ENCODE data around the gene PTPRQ.
"Not testable (repeated sequence)": the region's sequence is repeated elsewhere in the genome, so short reads cannot be mapped to it uniquely, and the experiment has no call there.

Gene PTPRQ

GRCh38 chr12:80472236-80472635 lies 28.2 kb downstream of the PTPRQ start:
- in situ Hi-C loops (cut with MboI; ENCODE audit: low sequenced_read_pairs), result no loop called here

DNA sequence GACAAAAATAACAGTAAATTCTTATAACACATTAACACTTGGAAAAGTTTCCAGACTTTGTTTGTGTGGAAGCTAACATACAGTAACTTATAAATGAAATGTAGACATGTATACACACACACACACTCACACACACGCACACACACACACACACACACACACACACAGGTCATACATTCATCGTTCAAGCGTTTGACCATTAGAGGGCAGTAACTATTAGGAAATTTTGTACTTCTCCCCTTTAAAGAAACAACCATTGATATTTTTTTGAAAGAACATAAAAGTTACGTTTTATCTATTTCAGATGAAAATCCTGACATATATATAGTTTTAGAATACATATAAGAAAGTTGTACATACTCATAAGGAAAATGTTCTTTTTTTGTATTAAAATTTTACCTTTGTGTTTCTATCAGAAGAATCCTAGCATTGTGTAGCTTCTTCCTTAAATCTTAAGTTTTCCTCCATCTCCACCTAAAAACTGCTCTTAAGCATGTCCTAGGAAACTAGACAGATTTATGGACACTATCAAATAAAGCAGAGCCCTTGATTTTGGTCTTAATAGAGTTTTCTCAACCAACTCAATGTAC lies 29.0 kb downstream of the PTPRQ start:
- in situ Hi-C loops (cut with MboI; ENCODE audit: low sequenced_read_pairs), result no loop called here

- in situ Hi-C loops (cut with MboI; ENCODE audit: low sequenced_read_pairs), result not testable (repeated sequence)
These were observed 33.6 kb downstream of the PTPRQ start for GRCh38 chr12:80477521-80478145.

GRCh38 chr12:80484746-80485145 lies 40.7 kb downstream of the PTPRQ start:
- in situ Hi-C loops (cut with MboI; ENCODE audit: low sequenced_read_pairs), result no loop called here

DNA sequence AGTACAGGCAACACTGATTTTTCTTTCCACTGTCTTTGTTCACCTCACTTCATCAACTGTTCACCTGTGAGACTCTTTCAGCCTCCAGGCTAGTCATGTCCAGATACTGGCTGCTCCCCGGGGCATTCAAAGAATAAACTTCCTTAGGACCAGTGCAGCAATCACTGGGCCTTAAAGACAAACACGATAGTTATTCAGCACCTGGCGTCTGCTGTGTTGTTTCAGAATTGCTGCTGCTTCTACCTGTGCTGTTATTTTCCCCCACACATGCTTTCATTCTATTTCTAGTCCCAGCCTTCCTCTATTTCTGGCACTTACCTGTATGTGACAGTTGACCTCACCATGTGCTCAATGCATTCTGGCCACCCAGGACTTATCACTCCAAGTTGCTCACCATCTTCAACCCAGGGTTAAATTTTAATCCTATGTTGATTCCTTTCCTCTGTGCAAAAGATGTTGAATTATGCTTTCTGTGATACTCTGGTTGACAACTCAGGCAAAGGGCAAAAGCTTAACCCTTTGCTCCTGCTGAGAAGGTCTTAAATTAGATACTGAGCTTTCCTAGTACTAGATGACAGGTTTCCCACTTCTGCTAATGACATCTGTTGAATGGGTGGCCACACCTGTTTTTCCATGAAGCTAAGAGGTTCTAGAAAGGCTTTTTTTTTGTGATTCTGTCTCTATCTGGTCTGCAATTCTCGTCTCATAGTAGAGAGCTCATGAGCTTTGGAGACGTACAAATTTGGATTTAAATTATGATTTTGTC lies 41.4 kb downstream of the PTPRQ start:
- in situ Hi-C loops (cut with MboI; ENCODE audit: low sequenced_read_pairs), result no loop called here

- in situ Hi-C loops (cut with MboI; ENCODE audit: low sequenced_read_pairs), result no loop called here
These were observed 46.3 kb downstream of the PTPRQ start for GRCh38 chr12:80490329-80490728.

DNA sequence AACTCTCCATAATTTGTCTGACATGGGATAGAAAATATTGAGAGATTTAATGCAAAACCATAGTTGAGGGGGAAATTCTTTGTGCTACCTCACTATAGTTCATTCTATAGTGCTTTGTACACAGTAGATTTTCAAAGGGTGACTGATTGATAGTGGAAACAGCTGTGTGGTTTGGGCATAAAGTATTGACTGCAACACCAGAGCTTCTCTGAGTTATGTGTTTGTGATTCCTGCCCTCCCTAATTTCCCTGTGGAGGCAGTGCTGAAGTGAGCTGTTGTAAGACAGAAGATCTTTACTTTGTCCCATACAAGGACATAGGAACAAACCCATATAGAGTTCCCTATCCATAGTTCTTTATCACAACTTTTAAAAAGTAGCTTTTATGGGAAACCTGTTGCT lies 47.1 kb downstream of the PTPRQ start:
- in situ Hi-C loops (cut with MboI; ENCODE audit: low sequenced_read_pairs), result no loop called here

DNA sequence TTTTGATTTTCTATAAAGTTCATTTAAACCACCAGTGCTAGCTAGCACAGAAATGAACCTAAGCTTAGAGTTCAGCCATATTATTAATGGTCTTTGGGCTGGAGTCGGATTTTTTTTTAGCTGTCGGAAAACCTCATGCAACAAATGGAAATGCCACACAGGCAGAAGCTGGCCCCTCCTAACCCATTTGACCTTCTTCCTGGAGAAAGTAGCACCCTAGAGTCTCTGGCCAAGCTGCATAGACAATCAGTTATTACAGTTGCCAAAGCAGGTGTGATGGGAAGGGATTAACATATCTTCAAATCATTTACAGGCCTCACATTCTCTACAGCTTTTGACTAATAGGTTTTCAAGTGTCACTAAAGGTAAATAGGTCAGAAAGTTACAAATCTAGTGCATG lies 49.4 kb downstream of the PTPRQ start:
- in situ Hi-C loops (cut with MboI; ENCODE audit: low sequenced_read_pairs), result no loop called here

- in situ Hi-C loops (cut with MboI; ENCODE audit: low sequenced_read_pairs), result no loop called here
These were observed 50.8 kb downstream of the PTPRQ start for GRCh38 chr12:80494836-80495235.

DNA sequence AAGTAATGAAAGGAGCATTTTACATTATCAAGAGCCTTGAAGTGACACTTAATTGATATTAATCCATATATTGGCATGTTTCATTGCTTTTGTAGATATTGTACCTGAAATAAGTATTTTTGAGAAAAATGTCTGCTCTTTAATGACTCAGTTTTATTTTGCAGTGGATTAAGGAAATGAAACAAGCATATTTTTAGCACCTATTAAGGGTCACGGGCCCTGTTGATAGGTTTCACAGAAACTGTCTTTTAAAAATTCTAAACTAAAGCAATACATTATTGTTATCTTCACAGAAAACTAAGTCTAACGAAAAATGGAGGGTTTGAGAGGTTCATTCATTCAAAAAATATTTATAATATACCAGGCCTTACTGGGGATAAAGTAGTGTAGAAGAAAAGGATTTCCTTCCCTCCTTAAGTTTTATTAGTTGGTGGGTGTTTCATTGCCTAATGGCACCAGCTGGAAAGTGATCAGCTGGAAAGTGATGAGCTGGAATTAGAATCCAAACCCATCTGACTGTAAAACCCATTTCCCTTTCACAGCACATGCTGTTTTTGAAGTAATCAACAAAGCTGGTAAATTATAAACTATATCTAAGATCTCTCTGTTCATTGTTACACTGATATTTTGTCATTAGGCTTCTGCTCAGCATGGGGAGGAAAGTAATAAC lies 54.2 kb downstream of the PTPRQ start:
- in situ Hi-C loops (cut with MboI; ENCODE audit: low sequenced_read_pairs), result no loop called here

DNA sequence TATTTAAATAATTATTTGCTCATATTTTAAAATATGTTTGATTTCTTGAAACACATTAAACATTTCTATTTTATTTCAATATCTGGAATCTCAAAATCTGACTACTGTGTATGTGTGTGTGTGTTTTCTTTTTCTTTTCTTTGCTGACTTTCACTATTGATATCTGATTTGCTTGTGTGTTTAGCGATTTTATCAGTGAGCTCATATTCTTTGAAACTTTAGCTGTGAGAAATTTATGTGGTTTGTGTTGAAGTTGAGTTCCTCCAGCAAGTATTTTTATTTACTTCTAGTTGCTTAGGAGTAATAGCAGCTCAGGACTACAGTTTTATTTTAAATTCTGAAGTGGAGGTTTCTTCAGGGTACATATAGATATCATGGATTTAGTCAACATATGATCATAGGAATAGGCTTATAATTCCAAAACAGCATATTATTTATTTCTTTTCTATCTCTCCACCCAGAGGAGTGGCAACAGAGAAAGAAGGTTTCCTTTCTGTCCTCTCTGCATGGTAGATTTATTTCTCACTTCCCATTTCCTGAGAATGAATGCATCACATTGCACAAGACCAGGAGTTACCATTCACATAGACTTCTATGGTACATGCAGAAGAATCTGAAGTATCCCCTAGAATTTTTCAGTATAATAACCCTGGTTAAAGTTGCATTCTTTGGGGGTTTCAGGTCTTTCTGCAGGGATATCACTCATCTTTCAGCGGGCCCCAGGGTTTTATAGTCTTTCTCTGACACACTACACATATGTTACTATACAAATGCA lies 60.5 kb downstream of the PTPRQ start:
- in situ Hi-C loops (cut with MboI; ENCODE audit: low sequenced_read_pairs), result no loop called here

DNA sequence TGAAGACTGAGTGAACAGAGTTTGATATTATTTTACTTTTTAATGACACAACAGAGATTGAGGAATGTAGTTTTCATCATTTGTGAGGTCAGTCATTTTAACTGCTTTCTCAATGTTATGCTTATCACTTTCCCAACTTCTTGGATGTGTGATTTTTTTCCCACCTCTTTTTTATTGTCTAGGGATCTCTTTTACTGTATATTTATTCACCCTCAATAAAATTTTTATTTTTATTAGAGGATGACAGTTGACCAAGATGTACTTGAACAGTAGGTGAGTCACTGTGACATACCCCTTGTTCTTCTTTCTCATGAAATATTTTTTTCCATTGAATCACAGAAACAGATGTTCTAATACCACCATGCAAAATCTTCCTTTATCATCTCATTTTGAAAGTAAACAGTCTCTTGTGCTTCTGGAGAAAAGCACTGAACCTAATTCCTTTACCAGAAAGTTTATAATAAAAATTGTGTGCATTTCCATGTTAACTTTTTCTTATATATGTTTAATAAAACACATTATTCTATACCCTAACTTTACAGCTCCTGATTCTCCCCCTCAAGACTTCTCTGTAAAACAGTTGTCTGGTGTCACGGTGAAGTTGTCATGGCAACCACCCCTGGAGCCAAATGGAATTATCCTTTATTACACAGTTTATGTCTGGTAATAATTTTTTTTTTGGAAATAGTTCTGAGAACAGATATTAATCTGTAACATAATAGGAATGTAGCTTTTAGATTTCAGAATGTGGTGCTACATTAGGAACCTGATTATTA lies 65.9 kb downstream of the PTPRQ start:
- in situ Hi-C loops (cut with MboI; ENCODE audit: low sequenced_read_pairs), result no loop called here

GRCh38 chr12:80512781-80513180 lies 68.7 kb downstream of the PTPRQ start:
- in situ Hi-C loops (cut with MboI; ENCODE audit: low sequenced_read_pairs), result no loop called here

DNA sequence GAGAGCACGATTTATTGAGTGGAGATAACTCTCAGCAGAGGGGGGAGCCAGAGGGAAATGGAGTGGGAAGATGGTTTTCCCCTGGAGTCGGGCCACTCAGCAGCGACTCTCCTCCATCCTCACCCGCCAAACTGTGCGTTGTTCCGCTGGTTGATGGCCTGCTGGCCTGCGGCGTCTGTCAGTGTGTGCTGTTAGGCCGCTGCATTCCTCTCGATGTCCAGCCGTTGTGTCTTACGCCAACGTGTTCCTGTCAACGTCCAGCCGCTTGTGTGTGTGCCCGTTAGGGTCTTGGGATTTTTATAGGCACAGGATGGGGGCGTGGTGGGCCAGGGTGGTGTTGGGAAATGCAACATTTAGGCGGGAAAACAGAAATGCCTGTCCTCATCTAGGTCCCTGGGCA lies 69.2 kb downstream of the PTPRQ start:
- in situ Hi-C loops (cut with MboI; ENCODE audit: low sequenced_read_pairs), result no loop called here

GRCh38 chr12:80517655-80518054 lies 73.6 kb downstream of the PTPRQ start:
- in situ Hi-C loops (cut with MboI; ENCODE audit: low sequenced_read_pairs), result no loop called here

DNA sequence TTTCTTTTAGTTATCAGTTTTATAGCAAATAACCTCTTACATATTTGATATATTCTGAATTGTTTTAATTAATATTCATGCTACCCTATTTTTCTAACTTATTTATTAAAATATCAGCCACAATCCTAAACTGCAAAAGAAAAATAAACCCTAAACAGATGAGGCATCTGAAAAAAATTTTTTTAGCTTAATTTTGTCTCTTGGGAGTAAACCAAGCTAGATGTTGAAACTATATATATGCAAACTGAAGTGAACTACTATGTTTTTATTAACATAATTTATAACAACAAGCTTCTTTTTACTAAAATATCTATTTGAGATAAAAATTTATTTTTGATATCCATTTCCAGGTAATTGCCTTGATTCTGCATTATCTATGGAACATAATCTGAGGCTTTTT lies 87.6 kb downstream of the PTPRQ start:
- in situ Hi-C loops (cut with MboI; ENCODE audit: low sequenced_read_pairs), result no loop called here

DNA sequence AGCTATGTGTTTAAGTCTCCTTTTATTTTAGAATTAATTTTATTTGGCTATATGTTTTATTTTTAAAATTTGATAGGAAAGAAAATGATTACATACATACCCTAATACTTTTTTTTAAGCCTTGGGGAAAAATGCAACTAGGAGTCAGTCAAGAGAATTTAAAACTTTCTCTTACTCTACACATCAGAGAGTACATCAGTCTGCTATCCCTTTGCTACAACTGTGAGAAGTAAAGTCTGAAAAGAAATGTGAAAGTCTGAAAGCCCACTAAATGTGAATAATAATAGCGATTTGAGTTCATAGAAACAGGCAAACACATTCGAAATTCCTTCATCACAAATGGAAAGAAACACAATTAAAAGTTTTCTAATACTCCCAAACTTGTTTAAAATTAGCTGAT lies 95.0 kb downstream of the PTPRQ start:
- in situ Hi-C loops (cut with MboI; ENCODE audit: low sequenced_read_pairs), result no loop called here

GRCh38 chr12:80549298-80549697 lies 105.3 kb downstream of the PTPRQ start:
- in situ Hi-C loops (cut with MboI; ENCODE audit: low sequenced_read_pairs), result no loop called here

GRCh38 chr12:80551897-80552296 lies 107.9 kb downstream of the PTPRQ start:
- in situ Hi-C loops (cut with MboI; ENCODE audit: low sequenced_read_pairs), result no loop called here

DNA sequence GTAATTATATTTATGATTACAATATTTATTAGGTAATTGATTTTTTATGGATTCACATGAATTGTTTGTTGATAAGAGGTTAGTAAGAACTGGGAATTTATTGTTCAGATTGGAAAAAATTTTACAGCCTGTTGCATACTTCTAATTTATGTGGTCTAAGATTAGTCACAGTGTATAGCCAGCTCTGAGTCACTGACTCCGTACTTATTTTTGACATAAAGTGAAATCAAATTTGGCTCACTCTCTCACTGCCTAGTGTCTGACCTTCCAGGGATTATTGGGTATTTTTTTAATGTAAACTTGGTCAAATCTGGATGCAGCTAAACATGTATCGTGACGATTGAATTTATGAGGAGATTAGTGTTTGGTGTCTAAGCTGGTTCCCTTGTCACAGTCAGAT lies 109.3 kb downstream of the PTPRQ start:
- in situ Hi-C loops (cut with MboI; ENCODE audit: low sequenced_read_pairs), result no loop called here
